OCI-LY7 (cell line): ENCODE measurements around the gene RAB21. TPM values are rescaled to one million over a fixed set of nuclear protein-coding genes. Genes with fewer than 3 reads are reported as not detected.

Experiments
- BruUV-seq: library from RNA; stranded (reverse); fragments of 400-500 nt; replicated peaks from 2 replicates; lab custom pipeline; 2021; lab: Mats Ljungman, UMichigan
- CTCF ChIA-PET: fragments of 300-600 bp; sonication (Branson Sonifier 250); formaldehyde crosslinking; loops from one replicate; lab custom pipeline; 2022; ENCODE audit warnings: antibody characterized with exemption; ENCODE audit not compliant: unreplicated experiment; lab: Charles Lee
- POLR2A ChIA-PET: fragments of 300-600 bp; sonication (Branson Sonifier 250); formaldehyde crosslinking; loops from one replicate; lab custom pipeline; 2022; ENCODE audit warnings: antibody characterized with exemption; lab: Charles Lee
- DNase-seq: peaks from one replicate; pipeline ENCODE4 v3.0.0-alpha.2; 2015; ENCODE audit warnings: low spot score
- H2AFZ ChIP-seq: fragments of 200-600 bp; sonication (generic), shearing (Covaris generic); 2 replicates; pipeline ENCODE4 v1.6.1; 2014; ENCODE audit warnings: mild to moderate bottlenecking, antibody characterized with exemption, low read length, moderate library complexity
- H3K27ac ChIP-seq: fragments of 200-600 bp; sonication (generic); 2 replicates; pipeline ENCODE4 v1.5.1; 2014; ENCODE audit warnings: mixed run types, low read depth, mild to moderate bottlenecking, moderate library complexity, low read length, inconsistent platforms; ENCODE audit not compliant: poor library complexity, severe bottlenecking
- H3K36me3 ChIP-seq: fragments of 200-600 bp; sonication (generic); 2 replicates; pipeline ENCODE4 v1.6.1; 2014; ENCODE audit warnings: mild to moderate bottlenecking, antibody characterized with exemption, low read length, moderate library complexity, mixed read lengths; ENCODE audit not compliant: insufficient read depth
- H3K4me1 ChIP-seq: fragments of 200-600 bp; sonication (generic); 2 replicates; pipeline ENCODE4 v1.5.1; 2014; ENCODE audit warnings: mild to moderate bottlenecking, low read length; ENCODE audit not compliant: insufficient read depth, poor library complexity, severe bottlenecking
- H3K4me2 ChIP-seq: fragments of 200-600 bp; sonication (generic); 2 replicates; pipeline ENCODE4 v1.6.1; 2014; ENCODE audit warnings: mild to moderate bottlenecking, low read length
- H3K4me3 ChIP-seq: fragments of 200-600 bp; sonication (generic); 2 replicates; pipeline ENCODE4 v1.5.1; 2014; ENCODE audit warnings: mild to moderate bottlenecking, low read depth, low read length; ENCODE audit not compliant: poor library complexity, severe bottlenecking
- H3K79me2 ChIP-seq: fragments of 200-600 bp; sonication (generic); 2 replicates; pipeline ENCODE4 v1.6.1; 2016; ENCODE audit warnings: low read depth, mild to moderate bottlenecking, low read length, moderate library complexity, mixed read lengths; ENCODE audit not compliant: insufficient read depth
- H3K9me2 ChIP-seq: fragments of 200-600 bp; sonication (generic); 2 replicates; pipeline ENCODE4 v1.6.1; 2016; ENCODE audit warnings: mild to moderate bottlenecking, low read length, mixed read lengths; ENCODE audit not compliant: insufficient read depth
- H3K9me3 ChIP-seq: fragments of 200-600 bp; sonication (generic); 2 replicates; pipeline ENCODE4 v1.6.1; 2014; ENCODE audit warnings: mild to moderate bottlenecking, mixed run types, low read length, mixed read lengths
- H4K20me1 ChIP-seq: fragments of 200-600 bp; sonication (generic); 2 replicates; pipeline ENCODE4 v1.6.1; 2014; ENCODE audit warnings: mild to moderate bottlenecking, antibody characterized with exemption, low read length, moderate library complexity, mixed read lengths; ENCODE audit not compliant: insufficient read depth
- CTCF ChIP-seq: fragments of 200-600 bp; sonication (generic); conservative IDR thresholded peaks from 2 replicates; pipeline ENCODE4 v1.5.1; 2014; ENCODE audit warnings: mild to moderate bottlenecking, antibody characterized with exemption, low read length, moderate library complexity, mixed read lengths
- EZH2phosphoT487 ChIP-seq: fragments of 200-600 bp; sonication (generic); IDR thresholded peaks from 2 replicates; pipeline ENCODE4 v1.6.1; 2018; ENCODE audit warnings: low read depth, borderline replicate concordance, mild to moderate bottlenecking, mixed run types, antibody characterized with exemption, low read length, moderate library complexity, mixed read lengths
- intact Hi-C: fragments of 100-400 bp; cut with micrococcal nuclease; formaldehyde crosslinking; loops from one replicate; pipeline ENCODE4 v1.10.0; 2022; ENCODE audit not compliant: unreplicated experiment
- total RNA-seq, 2 experiments: library from RNA; depleted of rRNA in 1 of 2; stranded (reverse); fragments of >200 nt in 1 of 2; shearing (Covaris generic) in 1 of 2; gene quantifications; 2 replicates each; pipeline ENCODE4 v1.2.3, GENCODE V29; 2014 to 2022

The RAB21 gene
- total RNA-seq, 2 experiments from 2014 or later: 18.2 to 46.6 TPM

DNA sequence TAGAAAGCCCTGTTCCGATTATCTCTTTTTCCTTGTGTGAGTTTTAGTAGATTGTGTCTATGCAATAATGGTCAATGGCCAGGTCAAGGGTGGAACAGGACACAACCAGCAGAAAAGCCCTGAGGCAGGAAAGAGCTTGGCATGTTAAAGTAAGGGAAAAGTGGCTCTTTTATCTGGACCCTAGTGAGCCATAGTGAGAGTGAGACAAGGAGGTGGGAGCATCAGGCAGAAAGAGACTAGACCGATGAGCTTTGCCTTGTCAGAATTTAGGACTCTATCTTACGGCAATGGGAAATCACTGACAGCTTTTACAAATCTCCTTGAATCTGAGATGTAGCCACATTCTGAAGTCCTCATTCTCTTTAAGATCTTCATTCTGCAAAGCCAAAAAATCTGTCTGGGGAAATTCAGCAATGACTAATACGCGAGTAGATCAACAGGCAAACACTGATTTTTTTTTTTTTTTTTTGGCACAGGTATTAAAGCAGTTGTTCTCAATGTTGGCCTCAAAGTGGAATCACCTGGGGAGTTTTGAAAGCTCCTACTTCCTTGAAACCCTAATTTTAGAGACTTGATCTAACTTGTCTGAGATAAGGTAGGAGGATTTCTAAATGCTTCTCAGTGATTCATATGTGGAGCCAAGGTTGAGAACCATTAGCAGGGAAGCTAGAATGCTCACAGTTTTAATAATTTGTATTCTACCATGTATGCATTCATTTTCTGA, 34.9 kb upstream of the RAB21 start:
- CTCF ChIA-PET: no interaction called here
- no peak overlapping the region for H3K27ac ChIP-seq
- no TSS peak for BruUV-seq
- no peaks in the 10 kb centered on the region for H4K20me1 ChIP-seq
- H3K9me3 ChIP-seq: no peaks in the 10 kb centered on the region
- no peaks in the 10 kb centered on the region for H3K79me2 ChIP-seq
- POLR2A ChIA-PET: interaction anchor here (0.6 to 0.7 kb wide), 2 partner anchors 12 to 103 kb away, joined by 3 read pairs; no protein-coding TSS in a partner anchor
- H3K4me1 ChIP-seq: no peaks in the 10 kb centered on the region
- intact Hi-C loops: no loop called here
- H3K4me3 ChIP-seq: no peak overlapping the region
- TF ChIP-seq CTCF: no peak
- TF ChIP-seq EZH2phosphoT487: no peak
- H3K9me2 ChIP-seq: no peaks in the 10 kb centered on the region
- H3K4me2 ChIP-seq: no peak overlapping the region
- no peak for DNase-seq
- no peak overlapping the region for H2AFZ ChIP-seq
- no peaks in the 10 kb centered on the region for H3K36me3 ChIP-seq

GRCh38 chr12:71721783-71722505, 32.7 kb upstream of the RAB21 start:
- BruUV-seq: no TSS peak
- H3K4me1 ChIP-seq: no peaks in the 10 kb centered on the region
- no peak overlapping the region for H2AFZ ChIP-seq
- no peaks in the 10 kb centered on the region for H3K36me3 ChIP-seq
- H3K4me2 ChIP-seq: no peak overlapping the region
- H3K27ac ChIP-seq: no peak overlapping the region
- H3K4me3 ChIP-seq: no peak overlapping the region
- POLR2A ChIA-PET: interaction anchor here (0.6 to 0.7 kb wide), 4 partner anchors 27 to 983 kb away, joined by 4 to 6 read pairs (median 5); no protein-coding TSS in a partner anchor
- no peaks in the 10 kb centered on the region for H3K9me3 ChIP-seq
- TF ChIP-seq CTCF (no peak), EZH2phosphoT487 (no peak)
- DNase-seq: no peak
- H4K20me1 ChIP-seq: no peaks in the 10 kb centered on the region
- intact Hi-C loops: no loop called here
- CTCF ChIA-PET: no interaction called here
- H3K79me2 ChIP-seq: no peaks in the 10 kb centered on the region
- H3K9me2 ChIP-seq: no peaks in the 10 kb centered on the region

- H3K9me2 ChIP-seq: no peaks in the 10 kb centered on the region
- no peaks in the 10 kb centered on the region for H3K79me2 ChIP-seq
- DNase-seq: no peak
- no peak overlapping the region for H3K27ac ChIP-seq
- no peaks in the 10 kb centered on the region for H3K9me3 ChIP-seq
- ChIA-PET POLR2A (interaction anchor here (2.5 kb wide), 1 partner anchor 21 kb away, joined by 6 read pairs; no protein-coding TSS in a partner anchor), CTCF (no interaction called here)
- H3K4me3 ChIP-seq: no peak overlapping the region
- no peaks in the 10 kb centered on the region for H4K20me1 ChIP-seq
- H2AFZ ChIP-seq: no peak overlapping the region; the same call in 1 of the 2 replicates
- H3K4me1 ChIP-seq: no peaks in the 10 kb centered on the region
- no peak for TF ChIP-seq EZH2phosphoT487
- TF ChIP-seq CTCF: no peak
- no TSS peak for BruUV-seq
- no peak overlapping the region for H3K4me2 ChIP-seq
- intact Hi-C loops: no loop called here
- no peaks in the 10 kb centered on the region for H3K36me3 ChIP-seq
Observed at GRCh38 chr12:71725011-71725410, 29.7 kb upstream of the RAB21 start.
